HG02938 (cell line): ENCODE results near the gene DYRK1A.

Experiments
- ATAC-seq: cut with Tn5 transposase; IDR thresholded peaks from one replicate; pipeline ENCODE4 v1.9.1; 2021; ENCODE audit warnings: mild to moderate bottlenecking, moderate library complexity; ENCODE audit not compliant: unreplicated experiment

DYRK1A gene

GRCh38 chr21:37364722-37365121 lies 1.9 kb upstream of the DYRK1A start:
- ATAC-seq = no peak

GRCh38 chr21:37365517-37366481 lies 774 bp upstream of the DYRK1A start:
- ATAC-seq = peak; percentile 16

- peak; percentile 1 for ATAC-seq
Observed at GRCh38 chr21:37367336-37367702, 746 bp downstream of the DYRK1A start.

- ATAC-seq = no peak
Observed at GRCh38 chr21:37367703-37368540, 1.3 kb downstream of the DYRK1A start.

- no peak for ATAC-seq
Observed at GRCh38 chr21:37368541-37369279, 2.1 kb downstream of the DYRK1A start.

- no peak for ATAC-seq
Observed at GRCh38 chr21:37369307-37369854, 2.8 kb downstream of the DYRK1A start.

GRCh38 chr21:37370152-37371040 lies 3.8 kb downstream of the DYRK1A start:
- peak; percentile 31 for ATAC-seq

GRCh38 chr21:37371041-37371397 lies 4.4 kb downstream of the DYRK1A start:
- ATAC-seq = no peak

GRCh38 chr21:37372127-37372731 lies 5.7 kb downstream of the DYRK1A start:
- ATAC-seq = no peak

- ATAC-seq = no peak
Observed at GRCh38 chr21:37372951-37373350, 6.4 kb downstream of the DYRK1A start.

GRCh38 chr21:37373539-37373938 lies 7.0 kb downstream of the DYRK1A start:
- ATAC-seq = no peak

GRCh38 chr21:37374027-37374426 lies 7.5 kb downstream of the DYRK1A start:
- no peak for ATAC-seq

- no peak for ATAC-seq
Observed at GRCh38 chr21:37375866-37376574, 9.4 kb downstream of the DYRK1A start.

- ATAC-seq = no peak
Observed at GRCh38 chr21:37378700-37379139, 12.1 kb downstream of the DYRK1A start.

- no peak for ATAC-seq
Observed at GRCh38 chr21:37380349-37381323, 14.1 kb downstream of the DYRK1A start.

GRCh38 chr21:37381883-37382585 lies 15.5 kb downstream of the DYRK1A start:
- ATAC-seq = no peak

GRCh38 chr21:37383086-37383485 lies 16.5 kb downstream of the DYRK1A start:
- no peak for ATAC-seq
